Psoas muscle (tissue), 8 donors: ENCODE measurements around the gene PHF2. TPM values are rescaled to one million over a fixed set of nuclear protein-coding genes. Genes with fewer than 3 reads are reported as not detected.
A peak's percentile ranks its signal among the peaks of the same experiment; 100 is the strongest.

ENCODE experiments used
- ATAC-seq, 4 donors: fragments of 200-7000 bp; cut with Tn5 transposase; one replicate each; pipeline ENCODE4 v1.9.1; 2020; ENCODE audit warnings: moderate library complexity in 3 of 4, mild to moderate bottlenecking in 2 of 4
- DNase-seq, 2 donors: peaks; one replicate each; pipeline ENCODE4 v3.0.0-alpha.2; 2020
- H3K27ac ChIP-seq: fragments of 200-600 bp; one replicate; pipeline ENCODE4 v1.8.0; 2022
- H3K27me3 ChIP-seq, 3 donors: fragments of 200-600 bp in 1 of 3; one replicate each; pipeline versions ENCODE4 v1.6.1 to v1.8.0; 2013 to 2022; ENCODE audit warnings: low read length in 2 of 3, mild to moderate bottlenecking in 2 of 3, moderate library complexity in 1 of 3; ENCODE audit not compliant: insufficient read depth in 3 of 3
- H3K36me3 ChIP-seq, 2 donors: fragments of 200-600 bp in 1 of 2; one replicate each; pipeline versions ENCODE4 v1.6.1 to v1.8.0; 2013 to 2022; ENCODE audit warnings: low read depth in 1 of 2, mild to moderate bottlenecking in 1 of 2, moderate library complexity in 1 of 2; ENCODE audit not compliant: insufficient read depth in 1 of 2
- H3K4me1 ChIP-seq: fragments of 200-600 bp; one replicate; pipeline ENCODE4 v1.8.0; 2022
- H3K4me3 ChIP-seq: fragments of 200-600 bp; one replicate; pipeline ENCODE4 v1.8.0; 2022; ENCODE audit warnings: mild to moderate bottlenecking
- H3K9me3 ChIP-seq: fragments of 200-600 bp; one replicate; pipeline ENCODE4 v1.8.0; 2022
- WGBS, 3 donors: extraction: QIAGEN DNeasy Blood & Tissue Kit; methylation state at CpG; one replicate each; pipeline versions ENCODE4 v1.1.6 to v1.1.7; 2013; 5-methylcytosine and 5-hydroxymethylcytosine counted together
- intact Hi-C, 2 donors: fragments of 100-400 bp; cut with DNase I; formaldehyde crosslinking; loops; one replicate each; pipeline versions ENCODE4 v1.11.0 to v1.14.2; 2022
- polyA plus RNA-seq, 3 donors: library from polyadenylated mRNA; stranded (reverse); fragments of 200-250 nt; gene quantifications; one replicate each; pipeline ENCODE4 v1.2.3, GENCODE V29; 2013
- total RNA-seq, 4 donors: library from RNA; stranded (reverse); fragmentation: NEBNext Ultra II Directional in 2 of 4; extraction: Animal tissue kit (Norgen Biotek cat#: 25700) in 2 of 4; gene quantifications; one replicate each; pipeline versions ENCODE4 v1.2.1 to v1.2.4, GENCODE V29; 2021 to 2023
- TF ChIP-seq, protein P1 (sequence below): fragments of 200-600 bp; IDR thresholded peaks from one replicate; pipeline ENCODE4 v1.8.0; 2022; ENCODE audit warnings: antibody characterized with exemption
- donor health status: healthy with polysubstance abuse.
- donor health status: DM: no; HTN: no; CAD: no; lungs with moderate emphysema.
- donor health status: Bipolar disorder and iron deficiency.
- donor health status: healthy.
- donor health status: DM: yes; HTN: yes; CAD: no.
- donor health status: DM: no; HTN: no; CAD: no.
- donor health status: DM: no; HTN: no; CAD: no.
- donor health status: DM: yes; HTN: yes; CAD: no.

Gene PHF2
- total and polyA plus RNA-seq, 7 donors = 9.3 to 26.6 (median 19.1) TPM

DNA sequence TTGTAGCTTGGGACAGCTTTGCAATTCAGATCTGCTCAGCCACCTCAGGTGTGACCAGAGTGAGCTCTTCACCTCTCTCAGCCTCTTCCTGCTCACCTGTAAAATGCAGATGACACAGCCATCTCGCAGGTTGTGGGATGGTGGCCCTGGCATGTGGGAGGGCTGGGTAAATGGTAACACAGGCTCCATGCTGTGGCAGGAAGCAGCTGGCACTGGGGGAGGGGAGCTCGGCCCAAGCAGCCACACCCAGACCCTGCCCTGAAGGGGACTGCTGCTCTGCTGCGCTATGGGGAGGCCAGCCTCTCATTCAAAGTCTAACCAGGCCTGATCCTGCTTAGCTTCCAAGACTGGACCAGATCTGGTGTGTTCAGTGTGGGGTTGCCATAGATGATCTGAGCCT is 24.1 kb downstream of the PHF2 start:
- no peaks in the 10 kb centered on the region for H3K36me3 ChIP-seq
- TF ChIP-seq, protein P1, sequence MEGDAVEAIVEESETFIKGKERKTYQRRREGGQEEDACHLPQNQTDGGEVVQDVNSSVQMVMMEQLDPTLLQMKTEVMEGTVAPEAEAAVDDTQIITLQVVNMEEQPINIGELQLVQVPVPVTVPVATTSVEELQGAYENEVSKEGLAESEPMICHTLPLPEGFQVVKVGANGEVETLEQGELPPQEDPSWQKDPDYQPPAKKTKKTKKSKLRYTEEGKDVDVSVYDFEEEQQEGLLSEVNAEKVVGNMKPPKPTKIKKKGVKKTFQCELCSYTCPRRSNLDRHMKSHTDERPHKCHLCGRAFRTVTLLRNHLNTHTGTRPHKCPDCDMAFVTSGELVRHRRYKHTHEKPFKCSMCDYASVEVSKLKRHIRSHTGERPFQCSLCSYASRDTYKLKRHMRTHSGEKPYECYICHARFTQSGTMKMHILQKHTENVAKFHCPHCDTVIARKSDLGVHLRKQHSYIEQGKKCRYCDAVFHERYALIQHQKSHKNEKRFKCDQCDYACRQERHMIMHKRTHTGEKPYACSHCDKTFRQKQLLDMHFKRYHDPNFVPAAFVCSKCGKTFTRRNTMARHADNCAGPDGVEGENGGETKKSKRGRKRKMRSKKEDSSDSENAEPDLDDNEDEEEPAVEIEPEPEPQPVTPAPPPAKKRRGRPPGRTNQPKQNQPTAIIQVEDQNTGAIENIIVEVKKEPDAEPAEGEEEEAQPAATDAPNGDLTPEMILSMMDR = no peak
- H3K9me3 ChIP-seq = no peaks in the 10 kb centered on the region
- H3K4me3 ChIP-seq = no peak overlapping the region
- 26 to 47% (median 39%) methylated on average over 3 of the region's 3 CpGs for WGBS, 3 donors
- intact Hi-C loops = no loop called here
- peaks cover 16% of the 10 kb centered on the region for H3K4me1 ChIP-seq
- H3K27me3 ChIP-seq = no peaks in the 10 kb centered on the region
- peak in 2 of 4 donors; percentile 51 to 78 for ATAC-seq
- H3K27ac ChIP-seq = no peak overlapping the region
- peak in 1 of 2 donors; percentile 52 for DNase-seq

DNA sequence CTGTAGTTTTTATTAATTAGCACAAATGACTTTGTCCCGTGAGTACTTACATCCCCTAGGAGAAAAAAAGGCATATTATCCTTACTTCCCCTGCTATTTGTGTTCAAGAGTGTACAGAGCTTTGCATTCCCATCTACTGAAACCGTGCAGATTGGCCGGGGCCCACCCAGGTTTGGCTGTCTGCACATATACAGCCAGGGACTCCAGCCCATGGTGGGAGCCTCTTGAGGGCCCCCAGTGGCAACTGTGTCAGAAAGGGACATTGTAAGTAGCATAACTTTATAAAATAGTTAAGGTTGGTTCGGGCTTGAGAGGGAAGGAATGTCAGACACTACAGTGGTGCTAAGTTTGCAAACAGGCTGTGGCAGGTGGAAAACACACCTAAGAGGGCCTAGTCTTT is 24.7 kb downstream of the PHF2 start:
- ATAC-seq (no peak), DNase-seq (no peak)
- Histone ChIP-seq H3K27ac (no peak overlapping the region), H3K27me3 (no peaks in the 10 kb centered on the region), H3K4me1 (peaks cover 16% of the 10 kb centered on the region), H3K9me3 (no peaks in the 10 kb centered on the region), H3K36me3 (no peaks in the 10 kb centered on the region), H3K4me3 (no peak overlapping the region)
- TF ChIP-seq, protein P1 = no peak
- 65 to 77% (median 66%) methylated on average over 4 of the region's 4 CpGs for WGBS, 3 donors
- intact Hi-C loops = no loop called here

DNA sequence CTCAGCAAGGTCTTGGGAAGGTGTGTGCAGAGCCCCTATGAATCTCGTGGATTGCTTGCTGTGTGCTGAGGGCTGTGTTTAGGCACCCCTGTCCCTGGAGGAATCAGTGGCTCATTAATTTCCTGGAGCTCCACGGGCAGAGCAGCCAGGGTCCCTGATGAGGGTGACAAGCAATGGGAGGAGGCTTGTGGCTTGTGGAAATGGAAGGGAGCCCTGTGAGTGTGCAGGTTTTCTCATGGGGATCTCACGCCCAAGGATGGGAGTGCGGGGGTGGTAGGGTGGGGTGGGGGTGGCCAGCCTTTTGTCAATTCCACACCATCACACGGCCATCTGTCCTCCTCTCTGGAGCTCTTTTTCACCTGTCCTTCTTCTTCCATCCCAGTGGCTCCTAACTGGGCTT is 25.3 kb downstream of the PHF2 start:
- TF ChIP-seq, protein P1 = no peak
- 74 to 78% (median 77%) methylated on average over 5 of the region's 5 CpGs for WGBS, 3 donors
- H3K9me3 ChIP-seq = no peaks in the 10 kb centered on the region
- intact Hi-C loops = no loop called here
- peaks cover 16% of the 10 kb centered on the region for H3K4me1 ChIP-seq
- H3K27ac ChIP-seq = no peak overlapping the region
- DNase-seq (no peak), ATAC-seq (no peak)
- no peaks in the 10 kb centered on the region for H3K27me3 ChIP-seq
- H3K36me3 ChIP-seq = no peaks in the 10 kb centered on the region
- H3K4me3 ChIP-seq = no peak overlapping the region

DNA sequence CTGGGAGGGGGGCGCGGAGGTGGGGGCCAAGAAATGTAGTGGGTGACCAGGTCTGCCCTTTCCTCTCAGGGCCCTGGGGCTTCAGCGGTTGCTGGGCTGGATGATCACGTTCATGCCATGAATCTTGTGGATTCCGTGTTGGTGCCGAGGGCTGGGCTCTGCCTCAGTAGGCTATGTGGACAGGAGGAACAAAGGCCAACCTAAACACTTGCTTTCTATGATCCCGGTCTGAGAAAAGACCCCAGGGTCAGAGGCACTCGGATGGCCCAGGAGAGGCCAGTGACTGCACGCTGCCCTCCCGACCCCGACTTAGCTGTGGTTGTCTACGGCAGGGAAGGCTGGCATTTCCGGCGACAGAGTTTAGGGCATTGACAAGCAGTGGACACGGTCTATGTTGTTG is 26.6 kb downstream of the PHF2 start:
- intact Hi-C loops = no loop called here
- Histone ChIP-seq H3K27me3 (no peaks in the 10 kb centered on the region), H3K9me3 (no peaks in the 10 kb centered on the region), H3K4me3 (no peak overlapping the region), H3K36me3 (no peaks in the 10 kb centered on the region), H3K4me1 (peaks cover 16% of the 10 kb centered on the region), H3K27ac (no peak overlapping the region)
- ATAC-seq (no peak), DNase-seq (peak in 1 of 2 donors; percentile 15)
- TF ChIP-seq, protein P1 = no peak
- WGBS, 3 donors = 93 to 96% (median 94%) methylated on average over 15 of the region's 15 CpGs

DNA sequence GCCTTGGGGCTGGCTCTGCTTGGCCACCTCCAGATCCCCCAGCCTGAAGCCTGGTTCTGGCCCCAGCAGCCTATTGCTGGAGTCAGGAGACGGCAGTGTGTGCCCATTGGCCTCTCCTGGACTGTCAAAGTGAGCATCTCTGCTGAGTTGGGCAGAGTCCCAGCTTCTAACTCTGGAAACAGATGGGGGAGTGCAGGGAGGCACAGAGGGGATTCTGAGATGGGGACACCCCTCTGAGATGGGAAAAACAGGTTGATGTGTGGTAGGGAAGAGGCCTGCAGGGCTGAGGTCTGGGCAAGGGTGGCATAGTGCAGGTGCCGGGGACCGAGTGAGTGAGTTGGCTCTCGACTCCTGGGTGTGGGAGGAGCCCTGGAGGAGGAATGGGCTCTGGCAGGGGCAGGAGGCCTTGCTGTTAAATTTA is 27.5 kb downstream of the PHF2 start:
- H3K27me3 ChIP-seq = no peaks in the 10 kb centered on the region
- ATAC-seq (peak in 3 of 4 donors; percentile 29 to 61 (median 56)), DNase-seq (peak in 1 of 2 donors; percentile 49)
- H3K36me3 ChIP-seq = no peaks in the 10 kb centered on the region
- TF ChIP-seq, protein P1 = no peak
- H3K4me1 ChIP-seq = peaks cover 13% of the 10 kb centered on the region
- intact Hi-C loops = no loop called here
- 27 to 46% (median 28%) methylated on average over 4 of the region's 4 CpGs for WGBS, 3 donors
- H3K4me3 ChIP-seq = no peak overlapping the region
- no peak overlapping the region for H3K27ac ChIP-seq
- no peaks in the 10 kb centered on the region for H3K9me3 ChIP-seq
